ENCODE data around the gene RADIL.
"Not testable (repeated sequence)": the region's sequence is repeated elsewhere in the genome, so short reads cannot be mapped to it uniquely, and the experiment has no call there.

The RADIL gene

DNA sequence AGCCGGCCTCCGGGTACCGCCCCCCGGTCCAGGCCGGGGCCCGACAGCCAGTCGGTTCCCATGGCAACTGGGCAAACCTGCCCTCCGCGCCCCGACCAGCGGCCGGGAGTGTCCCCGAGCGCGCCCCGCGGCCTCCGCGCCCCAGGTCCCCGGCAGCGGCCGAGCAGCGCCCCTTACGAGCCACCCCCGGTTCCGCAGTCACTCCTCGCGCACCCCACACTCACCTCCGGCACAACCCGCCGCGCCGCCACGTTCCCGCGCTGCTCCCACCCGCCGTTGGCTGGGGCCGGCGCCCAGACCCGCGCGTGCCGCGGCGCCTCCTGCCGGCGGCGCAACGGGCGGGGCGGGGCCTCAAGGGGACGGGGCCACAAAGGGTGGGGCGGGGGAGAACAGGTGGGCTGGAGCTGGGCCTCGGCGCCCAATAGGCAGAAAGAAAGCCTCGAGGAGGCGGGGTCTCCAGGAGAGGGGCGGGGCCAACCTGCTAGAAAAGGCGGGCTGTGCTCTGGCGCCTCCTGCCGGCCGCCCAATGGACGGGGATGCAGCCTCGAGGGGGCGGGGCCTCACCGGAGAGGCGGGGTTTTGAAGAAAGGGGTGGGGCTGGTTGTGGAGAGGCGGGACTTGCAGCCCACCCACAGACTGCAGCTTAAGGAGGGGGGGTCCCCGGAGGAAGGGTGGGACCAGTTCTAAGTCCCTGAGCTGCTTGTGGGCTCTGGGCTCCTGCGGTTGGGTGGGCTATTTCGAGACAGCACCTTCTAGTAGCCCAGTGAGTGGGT is at the start of gene RADIL:
Gene RADIL, minus strand, starts transcription at position 345 of the 773 bp plus-strand sequence. CDS start 5,577 bp downstream, outside the sequence.
- peak; percentile 99 for DNase-seq (ENCODE audit: low spot score)

- peak; percentile 69 for DNase-seq (ENCODE audit: low spot score)
Measured at GRCh38 chr7:4931943-4932342, 48.4 kb upstream of the RADIL start.

DNA sequence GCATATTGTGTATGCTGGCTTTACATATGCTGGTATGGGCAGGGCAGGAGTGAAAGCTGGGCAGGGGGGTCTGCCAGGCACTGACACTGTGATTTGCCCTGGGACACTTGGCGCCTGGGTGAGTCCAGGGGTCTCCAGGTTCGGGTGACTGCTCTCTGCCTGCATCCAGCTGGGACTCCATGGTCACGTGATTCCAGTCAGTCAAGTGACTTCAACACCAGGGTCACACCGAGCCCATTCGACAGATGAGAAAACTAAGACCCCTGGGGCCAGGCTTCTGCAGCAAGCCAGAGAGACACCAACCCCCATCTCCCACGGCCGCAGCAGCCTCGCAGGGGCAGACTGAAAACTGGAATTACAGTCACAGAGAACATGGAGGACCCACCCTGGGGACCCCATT is 45.5 kb upstream of the RADIL start:
- no peak for DNase-seq (ENCODE audit: low spot score)

GRCh38 chr7:4928445-4928844 is 44.9 kb upstream of the RADIL start:
- DNase-seq (ENCODE audit: low spot score) = no peak

- DNase-seq (ENCODE audit: low spot score) = no peak
Measured at GRCh38 chr7:4919969-4920766, 36.7 kb upstream of the RADIL start.

DNA sequence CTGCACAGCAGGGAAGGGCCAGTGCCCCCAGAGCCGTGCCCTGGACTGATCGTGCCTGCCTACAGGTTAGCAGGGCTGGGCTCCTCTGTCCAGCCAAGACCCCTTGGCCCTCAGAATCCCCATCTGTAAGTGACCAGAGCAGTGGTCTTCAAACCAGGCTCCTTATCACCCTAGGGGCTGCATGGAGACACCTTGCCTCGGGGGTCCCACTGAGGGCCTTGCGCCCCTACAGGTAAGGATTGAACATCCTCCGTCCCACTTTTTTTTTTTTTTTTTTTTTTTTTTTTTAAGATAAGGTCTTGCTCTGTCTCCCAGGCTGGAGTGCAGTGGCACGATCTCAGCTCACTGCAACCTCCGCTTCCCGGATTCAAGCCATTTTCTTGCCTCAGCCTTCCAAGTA is 32.6 kb upstream of the RADIL start:
- peak; percentile 51 for DNase-seq (ENCODE audit: low spot score)

GRCh38 chr7:4911111-4911828 is 27.8 kb upstream of the RADIL start:
- DNase-seq (ENCODE audit: low spot score) = no peak

DNA sequence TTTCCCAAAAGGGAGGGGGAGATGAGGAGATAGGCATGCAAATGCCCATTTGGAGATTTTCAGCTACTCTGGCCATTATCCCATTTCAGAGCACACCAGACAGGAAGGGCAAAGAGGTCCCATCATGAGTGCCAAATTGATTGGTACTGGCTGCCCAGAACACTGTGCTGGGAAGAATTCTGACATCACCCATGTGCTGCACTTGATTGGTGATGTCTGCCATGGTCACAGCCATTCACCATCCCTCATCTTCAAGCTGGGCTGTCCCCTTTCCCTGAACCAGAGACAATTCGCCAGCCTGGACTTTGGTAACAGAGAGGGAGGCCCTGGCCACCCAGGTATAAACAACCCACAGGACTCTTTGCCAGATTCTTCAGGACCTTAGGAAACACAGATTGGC is 23.2 kb upstream of the RADIL start:
- DNase-seq (ENCODE audit: low spot score) = no peak

GRCh38 chr7:4905171-4905570 is 21.7 kb upstream of the RADIL start:
- no peak for DNase-seq (ENCODE audit: low spot score)

DNA sequence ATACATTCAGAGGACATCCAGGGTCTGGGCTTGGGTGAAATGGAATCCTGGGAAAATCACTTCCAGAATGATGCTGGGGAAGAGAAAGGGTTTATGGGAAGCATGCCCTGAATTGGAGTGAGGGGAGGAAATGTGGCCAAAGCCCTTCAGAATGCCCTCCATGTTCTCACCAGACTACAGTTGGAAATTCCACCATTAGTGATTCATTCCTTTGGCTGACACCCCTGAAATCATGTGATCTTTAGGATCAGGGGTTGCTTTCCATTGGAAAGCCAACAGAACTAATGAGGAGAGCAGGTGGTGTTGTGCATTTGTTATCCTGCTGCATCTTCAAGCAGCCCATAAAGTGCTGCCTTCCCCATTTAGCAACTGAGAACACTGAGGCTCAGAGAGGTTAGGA is 20.8 kb upstream of the RADIL start:
- no peak for DNase-seq (ENCODE audit: low spot score)

- no peak for DNase-seq (ENCODE audit: low spot score)
Measured at GRCh38 chr7:4895766-4896165, 12.2 kb upstream of the RADIL start.

- DNase-seq (ENCODE audit: low spot score) = no peak
Measured at GRCh38 chr7:4894482-4894881, 11.0 kb upstream of the RADIL start.

DNA sequence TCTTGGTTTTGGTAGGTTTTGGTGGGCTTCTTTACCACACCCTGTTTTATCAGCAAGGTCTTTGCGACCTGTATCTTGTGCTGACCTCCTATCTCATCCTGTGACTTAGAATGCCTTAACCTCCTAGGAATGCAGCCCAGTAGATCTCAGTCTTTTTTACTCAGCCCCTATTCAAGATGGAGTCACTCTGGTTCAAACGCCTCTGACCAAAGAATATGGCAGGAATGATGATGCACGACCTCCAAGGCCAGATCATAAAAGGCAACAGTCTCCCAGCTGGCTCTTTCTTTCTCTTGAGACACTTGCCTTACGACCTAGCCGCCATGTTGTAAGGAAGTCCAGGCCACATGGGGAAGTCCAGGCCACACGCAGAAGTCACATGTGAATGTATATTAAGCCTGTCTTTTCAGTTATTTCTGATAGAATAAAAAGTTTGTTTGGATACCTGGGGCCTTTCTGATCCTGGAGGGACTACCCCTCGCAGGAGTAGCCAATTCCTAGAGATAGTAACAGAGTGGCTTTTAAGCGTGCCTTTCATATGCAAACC is 10.5 kb upstream of the RADIL start:
- no peak for DNase-seq (ENCODE audit: low spot score)

GRCh38 chr7:4893188-4893587 is 9.7 kb upstream of the RADIL start:
- DNase-seq (ENCODE audit: low spot score) = not testable (repeated sequence)

DNA sequence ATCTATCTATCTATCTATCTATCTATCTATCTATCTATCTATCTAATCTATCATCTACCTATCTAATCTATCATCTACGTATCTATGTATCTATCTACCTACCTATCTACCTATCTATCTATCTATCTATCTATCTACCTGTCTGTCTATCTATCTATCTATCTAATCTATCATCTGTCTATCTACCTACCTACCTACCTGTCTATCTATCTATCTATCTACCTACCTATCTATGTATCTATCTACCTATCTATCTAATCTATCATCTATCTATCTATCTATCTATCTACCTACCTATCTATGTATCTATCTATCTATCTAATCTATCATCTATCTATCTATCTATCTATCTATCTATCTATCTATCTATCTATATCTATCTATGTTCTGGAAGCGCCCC is 8.0 kb upstream of the RADIL start:
- not testable (repeated sequence) for DNase-seq (ENCODE audit: low spot score)

DNA sequence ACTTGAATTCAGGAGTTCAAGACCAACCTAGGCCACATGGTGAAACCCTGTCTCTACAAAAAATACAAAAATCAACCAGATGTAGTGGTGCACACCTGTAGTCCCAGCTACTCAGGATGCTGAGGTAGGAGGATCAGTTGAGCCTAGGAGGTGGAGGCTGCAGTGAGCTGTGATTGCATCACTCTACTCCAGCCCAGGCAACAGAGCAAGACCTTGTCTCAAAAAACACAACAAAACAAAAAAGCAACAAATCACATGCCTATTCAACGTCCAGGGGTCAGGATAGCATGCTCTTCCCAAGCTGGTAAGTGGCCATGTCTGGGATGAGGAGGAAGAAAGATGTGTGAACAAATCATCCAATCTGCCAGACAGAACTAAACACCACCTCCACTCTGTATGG is 6.2 kb upstream of the RADIL start:
- no peak for DNase-seq (ENCODE audit: low spot score)

DNA sequence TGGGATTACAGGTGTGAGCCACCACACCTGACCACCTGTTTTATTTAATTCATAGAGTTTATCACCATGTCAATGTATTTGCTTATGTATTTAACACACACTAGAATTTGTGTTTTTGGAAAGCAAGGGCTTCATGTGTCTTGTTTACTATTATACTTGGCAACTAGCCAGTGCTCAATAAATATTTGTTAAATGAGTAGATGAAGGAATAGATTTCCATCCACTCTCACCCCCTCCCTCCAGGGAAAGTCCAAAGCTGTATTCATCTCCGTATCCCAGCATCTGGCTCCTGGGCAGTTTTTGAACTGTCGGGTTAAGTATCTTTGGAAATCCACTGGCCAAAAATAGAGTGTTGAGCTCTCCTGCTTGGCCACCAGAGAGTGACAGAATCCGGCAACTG is 4.6 kb upstream of the RADIL start:
- no peak for DNase-seq (ENCODE audit: low spot score)

DNA sequence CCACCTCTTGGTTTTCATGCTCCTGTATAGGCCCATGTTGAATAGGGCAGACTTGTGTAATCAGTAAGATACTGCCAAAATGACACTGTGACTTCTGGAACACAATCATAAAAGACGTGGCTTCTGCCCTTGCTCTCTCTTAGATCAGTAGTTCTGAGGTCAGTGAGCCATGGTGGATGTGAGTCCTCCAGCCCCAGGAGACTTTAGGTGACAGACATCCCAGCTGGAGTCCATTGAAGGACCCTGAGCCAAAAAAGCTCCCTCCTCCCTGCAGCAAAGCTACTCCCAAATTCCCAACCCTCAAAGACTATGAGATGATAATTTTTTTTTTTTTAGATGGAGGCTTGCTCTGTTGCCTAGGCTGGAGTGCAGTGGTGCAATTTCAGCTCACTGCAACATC is 3.2 kb upstream of the RADIL start:
- no peak for DNase-seq (ENCODE audit: low spot score)

DNA sequence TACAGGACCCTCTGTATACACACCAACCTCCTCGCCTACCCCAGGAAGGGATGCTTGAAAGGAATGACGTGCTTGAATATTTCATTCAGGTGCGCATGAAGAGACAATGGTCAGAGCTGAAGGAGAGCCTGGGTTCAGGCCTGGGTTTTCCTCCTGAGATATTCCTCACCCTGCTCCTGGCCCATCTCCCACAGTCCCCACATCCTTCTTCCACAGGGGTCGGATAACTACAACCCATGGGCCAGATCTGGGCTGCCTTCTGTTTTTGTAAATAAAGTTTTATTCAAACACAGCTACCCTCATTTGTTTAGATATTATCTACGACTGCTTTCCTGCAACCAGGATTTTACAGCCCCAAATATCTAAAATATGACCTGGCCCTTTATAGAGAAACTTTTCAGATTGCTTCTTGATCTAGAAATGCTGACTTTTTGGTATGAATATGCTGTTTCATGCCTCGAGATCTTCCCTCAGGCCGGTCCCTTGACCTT is 1.8 kb upstream of the RADIL start:
- DNase-seq (ENCODE audit: low spot score) = no peak

- no peak for DNase-seq (ENCODE audit: low spot score)
Measured at GRCh38 chr7:4884164-4884563, 648 bp upstream of the RADIL start.

DNA sequence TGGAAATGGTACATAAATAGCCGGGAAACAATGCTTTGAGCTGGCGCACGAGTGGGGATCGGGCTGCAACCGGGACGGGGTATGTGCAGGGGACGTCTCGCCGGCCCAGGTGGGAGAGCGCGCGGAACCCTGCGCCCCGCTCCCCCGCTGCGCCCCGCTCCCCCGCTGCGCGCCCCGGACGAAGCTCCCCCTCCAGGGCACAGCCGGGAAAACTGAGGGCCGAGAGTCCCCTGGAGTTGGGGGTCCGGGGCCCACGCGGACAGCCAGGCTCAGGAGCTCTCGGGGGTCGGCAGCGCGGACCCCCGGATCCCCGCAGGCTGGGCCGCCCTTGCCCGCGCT is 514 bp downstream of the RADIL start:
- no peak for DNase-seq (ENCODE audit: low spot score)
